Ectodermal cell (in vitro differentiated cells): ENCODE measurements around the gene FARP2.

ENCODE experiments used
- H3K27ac ChIP-seq: 2 replicates; pipeline ENCODE4 v1.7.0; 2013; ENCODE audit warnings: mild to moderate bottlenecking, low read depth, low read length; ENCODE audit not compliant: insufficient read depth, poor library complexity, severe bottlenecking
- H3K27me3 ChIP-seq: 2 replicates; pipeline ENCODE4 v1.7.0; 2013; ENCODE audit warnings: mild to moderate bottlenecking, low read length; ENCODE audit not compliant: insufficient read depth, control insufficient read depth, poor library complexity, severe bottlenecking
- H3K36me3 ChIP-seq: one replicate; pipeline ENCODE4 v1.7.0; 2013; ENCODE audit warnings: low read length; ENCODE audit not compliant: control insufficient read depth, insufficient read depth
- H3K4me1 ChIP-seq: one replicate; pipeline ENCODE4 v1.7.0; 2013; ENCODE audit warnings: low read length; ENCODE audit not compliant: control insufficient read depth, insufficient read depth
- H3K4me3 ChIP-seq: 2 replicates; pipeline ENCODE4 v1.7.0; 2013; ENCODE audit warnings: low read depth, low read length, control low read depth; ENCODE audit not compliant: insufficient read depth
- H3K9me3 ChIP-seq: 2 replicates; pipeline ENCODE4 v1.7.0; 2013; ENCODE audit warnings: mild to moderate bottlenecking, low read length, moderate library complexity; ENCODE audit not compliant: control insufficient read depth
- WGBS, 2 experiments: methylation state at CpG; one replicate each; pipeline ENCODE4 v1.1.7; 2013; ENCODE audit warnings: missing lambda C conversion rate in 2 of 2; 5-methylcytosine and 5-hydroxymethylcytosine counted together

The FARP2 gene

DNA sequence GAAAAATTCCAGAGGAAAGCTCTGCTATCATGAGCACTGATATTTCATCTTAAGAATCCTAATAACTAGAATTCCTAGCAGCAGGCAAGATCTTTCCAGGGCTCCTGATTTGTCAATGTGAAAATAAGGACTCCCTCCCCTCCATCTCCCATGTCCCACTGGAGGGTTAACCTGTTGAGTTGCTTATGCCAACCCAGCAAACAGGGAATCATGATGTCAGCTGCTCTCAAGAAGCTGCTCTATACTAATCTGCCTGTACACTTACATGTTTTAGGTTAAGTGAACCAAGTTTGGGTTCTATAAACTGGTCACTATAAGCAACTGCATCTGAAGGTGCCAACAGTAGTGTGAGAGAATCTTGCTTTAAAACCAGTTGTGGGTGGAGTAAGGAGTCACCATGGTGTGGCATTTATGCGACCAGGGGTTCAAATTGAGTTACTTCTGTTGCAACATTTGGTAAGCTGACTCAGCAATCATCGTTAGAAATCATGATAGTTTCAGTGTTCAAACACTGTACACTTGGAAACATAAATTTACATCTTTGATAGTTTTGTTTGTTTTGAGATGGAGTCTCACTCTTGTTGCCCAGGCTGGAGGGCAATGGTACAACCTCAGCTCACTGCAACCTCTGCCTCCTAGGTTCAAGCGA, 98.9 kb downstream of the FARP2 start:
- H3K9me3 ChIP-seq: no peaks in the 10 kb centered on the region

DNA sequence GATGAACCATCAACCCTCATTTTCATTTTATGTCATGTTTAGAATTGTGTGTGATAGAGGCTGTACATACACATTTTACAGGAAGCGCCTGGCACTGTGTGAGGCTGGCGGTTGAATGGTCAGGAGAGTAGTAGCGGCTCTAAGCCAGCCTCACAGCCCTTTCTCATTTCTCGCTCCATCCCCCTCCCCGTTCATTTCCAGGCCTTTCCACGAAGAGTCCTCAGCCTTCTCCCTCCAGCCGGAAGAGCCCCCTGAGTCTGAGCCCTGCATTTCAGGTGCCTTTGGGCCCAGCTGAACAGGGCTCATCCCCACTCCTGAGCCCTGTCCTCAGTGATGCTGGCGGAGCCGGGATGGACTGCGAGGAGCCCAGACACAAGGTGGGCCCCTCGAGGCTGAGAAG, 100.5 kb downstream of the FARP2 start:
- no peak overlapping the region for H3K4me3 ChIP-seq
- no peaks in the 10 kb centered on the region for H3K9me3 ChIP-seq
- no peaks in the 10 kb centered on the region for H3K4me1 ChIP-seq
- no peaks in the 10 kb centered on the region for H3K27me3 ChIP-seq
- H3K36me3 ChIP-seq: no peaks in the 10 kb centered on the region
- WGBS, 2 experiments: 76 to 81% methylated on average over 11 of the region's 11 CpGs
- no peak overlapping the region for H3K27ac ChIP-seq

More for the DNA sequence above, 98.9 kb downstream of the FARP2 start:
- WGBS, 2 experiments: 95 to 98% methylated on average over 3 of the region's 3 CpGs
- no peaks in the 10 kb centered on the region for H3K4me1 ChIP-seq
- H3K27me3 ChIP-seq: no peaks in the 10 kb centered on the region
- H3K36me3 ChIP-seq: no peaks in the 10 kb centered on the region
- no peak overlapping the region for H3K27ac ChIP-seq
- H3K4me3 ChIP-seq: no peak overlapping the region

DNA sequence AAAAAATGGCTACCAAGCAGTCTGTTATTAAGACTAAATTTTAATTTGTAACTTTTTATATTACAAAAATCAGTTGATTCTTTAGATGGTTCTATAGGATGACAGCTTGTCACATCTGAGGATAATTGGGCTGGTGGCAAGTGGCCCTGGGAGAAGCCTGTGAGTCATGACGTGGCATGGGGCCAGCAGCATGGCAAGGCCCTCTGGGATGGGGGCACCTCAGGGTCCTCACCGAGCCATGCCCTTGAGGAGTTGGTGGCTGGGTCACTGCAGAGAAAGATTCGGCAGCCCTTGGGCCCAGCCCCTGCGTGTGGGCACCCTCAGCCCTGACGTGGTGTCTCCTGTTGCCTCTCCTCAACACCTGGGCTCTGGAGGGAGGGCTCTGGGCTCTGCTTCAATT, 102.6 kb downstream of the FARP2 start:
- H3K4me3 ChIP-seq: no peak overlapping the region
- H3K4me1 ChIP-seq: no peaks in the 10 kb centered on the region
- 90 to 94% methylated on average over 5 of the region's 5 CpGs for WGBS, 2 experiments
- H3K36me3 ChIP-seq: no peaks in the 10 kb centered on the region
- no peak overlapping the region for H3K27ac ChIP-seq
- no peaks in the 10 kb centered on the region for H3K27me3 ChIP-seq
- H3K9me3 ChIP-seq: no peaks in the 10 kb centered on the region

DNA sequence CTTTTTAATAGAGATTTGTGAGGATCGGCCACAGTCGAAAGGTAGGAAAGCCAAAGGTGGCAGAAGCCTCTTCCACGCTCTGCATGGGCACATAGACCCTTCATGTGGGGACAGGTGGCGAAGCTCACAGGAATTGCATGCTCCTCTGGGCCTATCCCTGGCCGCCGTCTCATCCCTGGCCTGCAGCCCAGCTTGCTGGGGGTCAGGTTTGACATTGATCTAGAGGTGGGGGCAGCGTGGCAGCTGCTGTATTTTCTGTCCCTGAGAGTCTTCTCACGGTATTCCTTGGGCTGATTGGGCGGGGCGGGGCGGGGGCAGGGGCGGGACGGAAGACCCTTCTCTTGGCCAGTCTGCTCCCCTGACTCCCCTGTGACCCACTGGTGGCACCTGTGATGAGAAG, 103.4 kb downstream of the FARP2 start:
- H3K4me1 ChIP-seq: no peaks in the 10 kb centered on the region
- H3K27ac ChIP-seq: no peak overlapping the region
- H3K4me3 ChIP-seq: no peak overlapping the region
- H3K27me3 ChIP-seq: no peaks in the 10 kb centered on the region
- no peaks in the 10 kb centered on the region for H3K9me3 ChIP-seq
- H3K36me3 ChIP-seq: no peaks in the 10 kb centered on the region
- 91% methylated on average over 13 of the region's 13 CpGs for WGBS, 2 experiments

DNA sequence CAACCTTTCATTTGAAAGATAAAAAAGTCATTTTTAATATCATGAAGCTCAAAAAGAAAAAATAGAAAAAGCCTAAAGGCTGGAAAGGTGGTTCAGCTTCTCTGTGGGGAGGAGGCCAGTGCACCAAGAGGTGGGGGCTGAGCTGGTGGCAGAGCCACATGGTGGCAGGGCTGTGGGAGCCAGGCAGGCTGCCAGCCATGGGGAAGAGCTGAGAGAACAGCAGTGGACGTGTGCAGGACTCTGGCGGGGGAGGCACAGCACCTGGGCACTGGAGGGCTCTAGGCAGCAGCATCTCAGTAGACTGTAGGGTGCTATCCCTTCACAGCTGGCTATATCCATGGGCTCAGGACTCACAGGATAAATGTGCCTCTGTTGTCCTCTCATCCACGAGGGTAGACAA, 104.5 kb downstream of the FARP2 start:
- WGBS, 2 experiments: 86 to 89% methylated on average over 3 of the region's 3 CpGs
- Histone ChIP-seq H3K27ac (no peak overlapping the region), H3K27me3 (no peaks in the 10 kb centered on the region), H3K4me1 (no peaks in the 10 kb centered on the region), H3K9me3 (no peaks in the 10 kb centered on the region), H3K36me3 (no peaks in the 10 kb centered on the region), H3K4me3 (no peak overlapping the region)

DNA sequence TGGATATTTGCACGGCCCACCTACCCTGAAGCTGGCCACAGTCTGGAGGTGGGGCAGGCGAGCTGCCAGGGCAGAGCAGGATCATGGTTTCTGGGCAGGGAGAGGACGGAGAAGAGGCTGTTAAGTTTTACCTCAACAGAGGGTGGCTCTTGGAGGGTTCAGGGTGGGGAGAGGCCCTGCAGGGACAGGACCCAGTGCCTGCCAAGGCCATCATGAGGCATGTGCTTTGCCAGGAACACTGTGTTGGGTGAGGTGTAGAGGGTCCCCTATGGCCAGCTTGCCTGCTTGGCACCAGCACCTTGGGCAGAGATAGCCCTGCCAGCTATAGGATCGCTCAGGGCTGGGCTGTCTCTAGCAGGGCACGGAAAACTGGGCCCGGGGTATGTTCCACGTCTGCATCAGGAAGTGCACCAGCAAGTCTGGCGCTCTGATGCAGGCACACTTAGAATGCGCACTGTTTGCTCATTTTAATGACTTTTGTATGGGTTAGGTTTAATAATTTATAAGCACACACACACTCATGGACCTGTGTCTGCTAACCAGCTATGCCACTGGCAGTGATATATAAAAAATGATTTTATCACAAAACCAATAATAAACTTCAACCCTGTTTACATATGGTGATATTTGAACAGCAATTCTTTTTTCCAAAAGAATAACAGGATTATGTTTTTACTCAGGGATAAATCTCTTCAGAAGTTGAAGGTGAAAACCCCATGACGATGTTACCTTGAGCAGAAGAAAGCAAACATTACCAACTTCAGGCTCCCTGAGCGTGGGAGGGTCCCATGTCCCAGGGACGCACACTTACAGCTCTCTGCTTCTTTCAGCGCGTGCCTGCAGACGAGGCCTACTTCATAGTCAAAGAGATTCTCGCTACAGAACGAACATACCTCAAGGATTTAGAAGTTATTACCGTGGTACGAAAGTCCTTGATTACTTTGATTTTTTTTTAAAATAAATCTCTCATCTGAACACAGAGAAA, 105.9 kb downstream of the FARP2 start:
- Histone ChIP-seq H3K4me3 (no peak overlapping the region), H3K27me3 (no peaks in the 10 kb centered on the region), H3K27ac (no peak overlapping the region), H3K4me1 (no peaks in the 10 kb centered on the region), H3K9me3 (no peaks in the 10 kb centered on the region), H3K36me3 (no peaks in the 10 kb centered on the region)
- WGBS, 2 experiments: 96% methylated on average over 19 of the region's 19 CpGs

DNA sequence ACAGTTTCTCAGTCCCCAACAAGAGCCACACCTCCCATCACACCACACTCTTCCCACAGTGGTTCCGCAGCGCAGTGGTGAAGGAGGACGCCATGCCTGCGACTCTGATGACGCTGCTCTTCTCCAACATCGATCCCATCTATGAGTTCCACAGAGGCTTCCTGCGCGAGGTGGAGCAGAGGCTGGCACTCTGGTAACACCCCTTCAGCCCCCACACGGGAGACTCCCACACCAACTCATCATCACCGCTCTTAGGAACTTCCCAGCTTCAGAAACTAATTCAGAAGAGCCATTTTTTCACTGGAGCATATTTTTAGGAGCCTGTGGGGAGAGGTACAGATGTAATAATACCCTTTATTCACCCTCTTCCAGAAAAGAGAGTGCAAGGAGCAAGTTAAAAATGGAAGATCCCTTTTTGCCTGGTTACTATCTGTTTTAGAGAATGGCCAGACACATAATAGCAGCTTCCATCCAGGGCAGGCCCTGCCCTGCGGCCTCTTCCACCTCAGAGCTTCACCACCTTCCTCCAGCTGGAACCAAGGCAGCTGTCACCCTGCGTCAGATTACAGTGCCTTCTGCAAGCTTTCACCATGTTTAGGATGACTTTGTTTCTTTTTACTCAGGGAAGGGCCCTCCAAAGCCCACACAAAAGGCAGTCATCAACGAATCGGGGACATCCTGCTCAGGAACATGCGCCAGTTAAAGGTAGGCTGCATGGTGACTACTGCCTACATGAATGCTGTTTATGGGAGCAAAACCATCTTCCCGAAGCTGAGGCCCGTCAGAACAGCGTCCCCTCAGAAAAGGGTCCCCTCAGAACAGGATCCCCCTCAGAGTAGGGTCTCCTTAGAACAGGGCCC, 107.4 kb downstream of the FARP2 start:
- 91 to 92% methylated on average over 18 of the region's 18 CpGs for WGBS, 2 experiments
- H3K27ac ChIP-seq: no peak overlapping the region
- no peaks in the 10 kb centered on the region for H3K9me3 ChIP-seq
- no peaks in the 10 kb centered on the region for H3K27me3 ChIP-seq
- no peaks in the 10 kb centered on the region for H3K36me3 ChIP-seq
- H3K4me1 ChIP-seq: no peaks in the 10 kb centered on the region
- no peak overlapping the region for H3K4me3 ChIP-seq

DNA sequence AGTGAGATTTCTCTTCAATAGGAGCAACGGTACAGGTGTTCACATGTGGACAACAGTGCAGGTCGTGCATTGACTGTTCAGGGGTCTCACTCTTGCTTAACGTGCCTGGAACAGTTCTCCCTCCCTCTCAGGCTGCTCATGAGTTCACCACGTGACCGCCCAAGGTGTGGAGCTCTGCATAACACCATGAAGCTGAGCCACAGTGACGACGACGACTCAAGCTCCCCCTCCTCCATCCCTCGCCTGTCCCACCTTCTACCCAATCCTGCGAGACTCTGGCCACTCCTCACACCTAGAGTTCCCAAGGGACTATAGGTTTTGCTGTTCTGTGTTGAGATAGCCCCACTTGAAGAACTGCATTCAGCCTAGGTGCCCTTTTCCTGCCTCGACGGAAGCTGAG, 109.5 kb downstream of the FARP2 start:
- Histone ChIP-seq H3K9me3 (no peaks in the 10 kb centered on the region), H3K36me3 (no peaks in the 10 kb centered on the region), H3K27me3 (no peaks in the 10 kb centered on the region), H3K4me3 (no peak overlapping the region), H3K27ac (no peak overlapping the region), H3K4me1 (no peaks in the 10 kb centered on the region)
- 76 to 78% methylated on average over 11 to 12 of the region's 12 CpGs for WGBS, 2 experiments

DNA sequence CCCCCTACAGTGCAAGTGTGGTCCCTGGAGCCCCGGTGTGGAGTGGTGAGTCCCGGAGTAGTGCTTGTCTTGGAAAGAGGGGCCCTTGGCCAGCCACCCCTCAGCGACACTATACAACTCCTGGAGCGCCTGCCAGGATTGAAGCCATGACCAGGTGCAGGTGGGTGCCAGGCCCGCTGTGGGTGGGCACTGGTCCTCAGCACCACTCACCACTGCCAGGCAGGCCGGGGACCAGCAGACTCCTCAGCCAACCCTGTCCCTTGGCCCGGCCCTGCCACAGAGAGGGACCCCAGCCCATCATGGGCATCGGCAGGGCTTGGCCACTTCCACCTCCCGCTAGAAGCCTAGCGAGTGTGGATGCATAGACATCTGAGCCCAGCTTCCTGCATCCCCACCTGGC, 110.1 kb downstream of the FARP2 start:
- no peaks in the 10 kb centered on the region for H3K36me3 ChIP-seq
- H3K4me1 ChIP-seq: no peaks in the 10 kb centered on the region
- no peaks in the 10 kb centered on the region for H3K27me3 ChIP-seq
- whole genome bisulfite sequencing, 2 experiments: 94 to 96% methylated on average over 10 of the region's 10 CpGs
- H3K4me3 ChIP-seq: no peak overlapping the region
- H3K27ac ChIP-seq: no peak overlapping the region
- no peaks in the 10 kb centered on the region for H3K9me3 ChIP-seq
